SU-DHL-6 (cell line): ENCODE data around the gene PPP1R12C.

Experiments
- EZH2phosphoT487 ChIP-seq: fragments of 200-600 bp; sonication (generic), shearing (Covaris generic); conservative IDR thresholded peaks from 2 replicates; pipeline ENCODE4 v1.6.1; 2018; ENCODE audit warnings: mild to moderate bottlenecking, antibody characterized with exemption, low read length, moderate library complexity, mixed read lengths
- TF ChIP-seq, protein P1 (sequence below): fragments of 200-600 bp; sonication (generic); IDR thresholded peaks from one replicate; pipeline ENCODE4 v1.5.1; 2017; ENCODE audit warnings: antibody characterized with exemption, mild to moderate bottlenecking, low read length, moderate library complexity; ENCODE audit not compliant: insufficient read depth, poor library complexity, severe bottlenecking

DNA sequence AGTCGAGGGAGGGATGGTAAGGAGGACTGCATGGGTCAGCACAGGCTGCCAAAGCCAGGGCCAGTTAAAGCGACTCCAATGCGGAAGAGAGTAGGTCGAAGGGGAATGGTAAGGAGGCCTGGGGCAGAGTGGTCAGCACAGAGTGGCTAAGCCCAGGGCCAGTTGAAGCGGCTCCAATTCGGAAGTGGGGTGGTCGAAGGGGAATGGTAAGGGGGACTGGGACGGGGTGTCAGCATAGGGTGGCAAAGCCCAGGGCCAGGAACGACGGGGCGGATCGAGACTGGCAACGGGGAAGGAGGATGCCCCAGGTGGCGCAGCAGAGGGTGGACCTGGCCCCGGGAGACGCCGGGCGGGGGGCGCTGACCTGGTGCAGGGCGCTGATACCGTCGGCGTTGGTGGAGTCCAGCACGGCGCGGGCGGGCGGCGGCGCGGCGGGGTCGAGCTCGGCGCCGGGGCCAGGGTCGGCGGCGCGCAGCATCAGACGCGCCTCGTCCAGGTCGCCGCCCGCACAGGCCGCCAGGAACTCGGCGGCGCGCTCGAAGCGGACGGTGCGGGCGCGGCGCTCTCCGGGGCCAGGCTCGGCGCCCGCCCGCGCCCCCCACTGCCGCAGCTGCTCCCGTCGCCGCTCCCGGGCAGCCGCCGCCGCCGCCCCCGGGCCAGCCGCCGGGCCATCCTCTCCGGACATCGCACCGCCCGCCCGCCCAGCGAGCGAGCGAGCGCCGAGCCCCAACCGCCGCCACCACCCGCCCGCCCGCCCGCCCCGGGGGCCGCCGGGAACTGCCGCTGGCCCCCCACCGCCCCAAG lies at the start of gene PPP1R12C:
- TF ChIP-seq, protein P1, sequence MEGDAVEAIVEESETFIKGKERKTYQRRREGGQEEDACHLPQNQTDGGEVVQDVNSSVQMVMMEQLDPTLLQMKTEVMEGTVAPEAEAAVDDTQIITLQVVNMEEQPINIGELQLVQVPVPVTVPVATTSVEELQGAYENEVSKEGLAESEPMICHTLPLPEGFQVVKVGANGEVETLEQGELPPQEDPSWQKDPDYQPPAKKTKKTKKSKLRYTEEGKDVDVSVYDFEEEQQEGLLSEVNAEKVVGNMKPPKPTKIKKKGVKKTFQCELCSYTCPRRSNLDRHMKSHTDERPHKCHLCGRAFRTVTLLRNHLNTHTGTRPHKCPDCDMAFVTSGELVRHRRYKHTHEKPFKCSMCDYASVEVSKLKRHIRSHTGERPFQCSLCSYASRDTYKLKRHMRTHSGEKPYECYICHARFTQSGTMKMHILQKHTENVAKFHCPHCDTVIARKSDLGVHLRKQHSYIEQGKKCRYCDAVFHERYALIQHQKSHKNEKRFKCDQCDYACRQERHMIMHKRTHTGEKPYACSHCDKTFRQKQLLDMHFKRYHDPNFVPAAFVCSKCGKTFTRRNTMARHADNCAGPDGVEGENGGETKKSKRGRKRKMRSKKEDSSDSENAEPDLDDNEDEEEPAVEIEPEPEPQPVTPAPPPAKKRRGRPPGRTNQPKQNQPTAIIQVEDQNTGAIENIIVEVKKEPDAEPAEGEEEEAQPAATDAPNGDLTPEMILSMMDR: no peak
- no peak for TF ChIP-seq EZH2phosphoT487
